NCI-H2171 treated with DMSO at 0.1 percent for 48 hours (cell line): ENCODE measurements around the gene PNPT1.

Experiments used
- DNase-seq: peaks from one replicate; lab custom pipeline; 2025; lab: John Stamatoyannopoulos, UW

PNPT1 gene

GRCh38 chr2:55668956-55669355, 24.7 kb downstream of the PNPT1 start:
- no peak for DNase-seq

GRCh38 chr2:55653255-55653654, 40.4 kb downstream of the PNPT1 start:
- no peak for DNase-seq

- no peak for DNase-seq
Observed at GRCh38 chr2:55649211-55649610, 44.4 kb downstream of the PNPT1 start.

- no peak for DNase-seq
Observed at GRCh38 chr2:55636831-55637230, 56.8 kb downstream of the PNPT1 start.

- DNase-seq = no peak
Observed at GRCh38 chr2:55628931-55629330, 64.7 kb downstream of the PNPT1 start.

GRCh38 chr2:55627915-55628314, 65.7 kb downstream of the PNPT1 start:
- no peak for DNase-seq

- DNase-seq = no peak
Observed at GRCh38 chr2:55621802-55622201, 71.8 kb downstream of the PNPT1 start.

GRCh38 chr2:55620123-55620779, 73.4 kb downstream of the PNPT1 start:
- DNase-seq = no peak

- peak; percentile 67 for DNase-seq
Observed at GRCh38 chr2:55618275-55619055, 75.2 kb downstream of the PNPT1 start.

- DNase-seq = no peak
Observed at GRCh38 chr2:55618025-55618274, 75.7 kb downstream of the PNPT1 start.

- peak; percentile 99 for DNase-seq
Observed at GRCh38 chr2:55617175-55618024, 76.2 kb downstream of the PNPT1 start, which contains the start of gene PPP4R3B. Gene PPP4R3B (minus strand): TSS chr2:55617622. CDS start chr2:55617285, 337 bp downstream.

- peak; percentile 84 for DNase-seq
Observed at GRCh38 chr2:55616551-55617174, 77.0 kb downstream of the PNPT1 start.

GRCh38 chr2:55611997-55612396, 81.6 kb downstream of the PNPT1 start:
- DNase-seq = no peak

GRCh38 chr2:55610954-55611743, 82.5 kb downstream of the PNPT1 start:
- DNase-seq = no peak

GRCh38 chr2:55609938-55610578, 83.6 kb downstream of the PNPT1 start:
- DNase-seq = no peak

GRCh38 chr2:55609193-55609794, 84.3 kb downstream of the PNPT1 start:
- DNase-seq = no peak

- no peak for DNase-seq
Observed at GRCh38 chr2:55607717-55608116, 85.9 kb downstream of the PNPT1 start.

GRCh38 chr2:55604027-55604565, 89.5 kb downstream of the PNPT1 start:
- no peak for DNase-seq

- no peak for DNase-seq
Observed at GRCh38 chr2:55601849-55602248, 91.8 kb downstream of the PNPT1 start.

GRCh38 chr2:55598056-55598795, 95.4 kb downstream of the PNPT1 start:
- no peak for DNase-seq
